Mesothelial cell of epicardium (in vitro differentiated cells): ENCODE data around the gene COA8. TPM values are rescaled to one million over a fixed set of nuclear protein-coding genes. Genes with fewer than 3 reads are reported as not detected.

ENCODE experiments used
- DNase-seq, 2 experiments: peaks; one replicate each; pipeline ENCODE4 v3.0.0; 2021; ENCODE audit warnings: low spot score in 2 of 2; ENCODE audit not compliant: unreplicated experiment in 2 of 2
- H3K27ac Mint-ChIP-seq: 2 replicates; pipeline ENCODE4 v1.8.0; 2021; ENCODE audit warnings: mixed read lengths
- H3K27me3 Mint-ChIP-seq: 2 replicates; pipeline ENCODE4 v1.8.0; 2021; ENCODE audit warnings: low read depth, mixed read lengths
- H3K36me3 Mint-ChIP-seq: 2 replicates; pipeline ENCODE4 v1.8.0; 2021; ENCODE audit warnings: mixed read lengths
- H3K4me1 Mint-ChIP-seq: 2 replicates; pipeline ENCODE4 v1.8.0; 2021; ENCODE audit warnings: mixed read lengths
- H3K4me3 Mint-ChIP-seq: 2 replicates; pipeline ENCODE4 v1.8.0; 2021; ENCODE audit warnings: mild to moderate bottlenecking, moderate library complexity, mixed read lengths
- H3K9me3 Mint-ChIP-seq: 2 replicates; pipeline ENCODE4 v1.8.0; 2021; ENCODE audit warnings: mixed read lengths
- CTCF ChIP-seq: fragments of 200-600 bp; sonication (generic); IDR thresholded peaks from one replicate; pipeline ENCODE4 v1.5.0; 2021; ENCODE audit warnings: antibody characterized with exemption; ENCODE audit not compliant: unreplicated experiment
- total RNA-seq: library from RNA; stranded (reverse); gene quantifications from 3 replicates; pipeline ENCODE4 v1.2.1, GENCODE V29; 2021

Gene COA8
- total RNA-seq, 1 donor from 2014 or later: 36.0 TPM

- no peak for DNase-seq
- peaks cover 4% of the 10 kb centered on the region for H3K4me1 Mint-ChIP-seq
- H3K27me3 Mint-ChIP-seq: peaks cover 7% of the 10 kb centered on the region
- no peaks in the 10 kb centered on the region for H3K9me3 Mint-ChIP-seq
- no peak overlapping the region for H3K4me3 Mint-ChIP-seq
- no peak for TF ChIP-seq CTCF
- no peak overlapping the region for H3K27ac Mint-ChIP-seq
- H3K36me3 Mint-ChIP-seq: no peaks in the 10 kb centered on the region
Measured at GRCh38 chr14:103535081-103535890, 27.5 kb upstream of the COA8 start.

- TF ChIP-seq CTCF: no peak
- Mint-ChIP-seq H3K4me3 (no peak overlapping the region), H3K27me3 (peaks cover 12% of the 10 kb centered on the region), H3K4me1 (peaks cover 7% of the 10 kb centered on the region), H3K36me3 (no peaks in the 10 kb centered on the region), H3K27ac (no peak overlapping the region), H3K9me3 (no peaks in the 10 kb centered on the region)
- DNase-seq: no peak
Measured at GRCh38 chr14:103535891-103536565, 26.7 kb upstream of the COA8 start.

- peaks cover 12% of the 10 kb centered on the region for H3K27me3 Mint-ChIP-seq
- TF ChIP-seq CTCF: no peak
- no peak overlapping the region for H3K27ac Mint-ChIP-seq
Measured at GRCh38 chr14:103536693-103537092, 26.1 kb upstream of the COA8 start.

GRCh38 chr14:103537175-103537990, 25.4 kb upstream of the COA8 start:
- no peak for DNase-seq
- Mint-ChIP-seq H3K4me3 (no peak overlapping the region), H3K27ac (no peak overlapping the region), H3K4me1 (peaks cover 11% of the 10 kb centered on the region), H3K9me3 (no peaks in the 10 kb centered on the region), H3K27me3 (peaks cover 12% of the 10 kb centered on the region), H3K36me3 (no peaks in the 10 kb centered on the region)
- no peak for TF ChIP-seq CTCF

More at GRCh38 chr14:103536693-103537092, 26.1 kb upstream of the COA8 start:
- no peak for DNase-seq
- Mint-ChIP-seq H3K4me1 (peaks cover 7% of the 10 kb centered on the region), H3K9me3 (no peaks in the 10 kb centered on the region), H3K4me3 (no peak overlapping the region), H3K36me3 (no peaks in the 10 kb centered on the region)

- TF ChIP-seq CTCF: no peak
- H3K27ac Mint-ChIP-seq: no peak overlapping the region
- no peak overlapping the region for H3K4me3 Mint-ChIP-seq
- no peak for DNase-seq
- H3K27me3 Mint-ChIP-seq: peaks cover 12% of the 10 kb centered on the region
- peaks cover 11% of the 10 kb centered on the region for H3K4me1 Mint-ChIP-seq
- no peaks in the 10 kb centered on the region for H3K9me3 Mint-ChIP-seq
- H3K36me3 Mint-ChIP-seq: no peaks in the 10 kb centered on the region
Measured at GRCh38 chr14:103538291-103539055, 24.3 kb upstream of the COA8 start.
